ENCODE results near the gene ALX3.

ALX3 gene

GRCh38 chr1:110012100-110012780, 58.2 kb downstream of the ALX3 start:
- no peak overlapping the region for H2AFZ ChIP-seq (ENCODE audit: low read depth, low read length)
- peaks cover 79% of the 10 kb centered on the region for H3K36me3 ChIP-seq (ENCODE audit: insufficient read depth, low read length)
- H3K9me3 ChIP-seq (ENCODE audit: low read length), result no peaks in the 10 kb centered on the region
- H3K4me3 ChIP-seq (ENCODE audit: low read length), result no peak overlapping the region
- no peaks in the 10 kb centered on the region for H3K27me3 ChIP-seq (ENCODE audit: insufficient read depth, low read length)
- H3K4me1 ChIP-seq (ENCODE audit: insufficient read depth, low read length), result no peaks in the 10 kb centered on the region

GRCh38 chr1:110011527-110012041, 58.9 kb downstream of the ALX3 start:
- Histone ChIP-seq H3K4me3 (ENCODE audit: low read length) (no peak overlapping the region), H3K36me3 (ENCODE audit: insufficient read depth, low read length) (peaks cover 72% of the 10 kb centered on the region), H3K27me3 (ENCODE audit: insufficient read depth, low read length) (no peaks in the 10 kb centered on the region), H3K9me3 (ENCODE audit: low read length) (no peaks in the 10 kb centered on the region), H3K4me1 (ENCODE audit: insufficient read depth, low read length) (no peaks in the 10 kb centered on the region), H2AFZ (ENCODE audit: low read depth, low read length) (no peak overlapping the region)
